ENCODE measurements around the gene CHN1. TPM values are rescaled to one million over a fixed set of nuclear protein-coding genes. Genes with fewer than 3 reads are reported as not detected.

The CHN1 gene
- total RNA-seq, 1 donor from 2014 or later = 45.0 TPM

GRCh38 chr2:174756743-174757142 lies 248.4 kb downstream of the CHN1 start:
- Histone ChIP-seq H3K27me3 (no peaks in the 10 kb centered on the region), H3F3A (ENCODE audit: low read depth) (no peaks in the 10 kb centered on the region), H3K36me3 (no peaks in the 10 kb centered on the region), H3K4me1 (no peaks in the 10 kb centered on the region), H3K79me2 (ENCODE audit: low read depth) (no peaks in the 10 kb centered on the region), H3K9ac (no peak overlapping the region), H3K9me3 (ENCODE audit: low read depth) (no peaks in the 10 kb centered on the region), H3K4me2 (no peak overlapping the region), H4K20me1 (ENCODE audit: low read depth) (no peaks in the 10 kb centered on the region), H3K4me3 (no peak overlapping the region), H3K27ac (no peak overlapping the region), H2AFZ (replicated peaks) (no peak overlapping the region)
- no peaks in the 10 kb centered on the region for H3K9me3 Mint-ChIP-seq
- H3K27me3 Mint-ChIP-seq (ENCODE audit: insufficient read depth, low read depth) = peaks cover 2% of the 10 kb centered on the region
- peaks cover 1% of the 10 kb centered on the region for H3K4me1 Mint-ChIP-seq
- no peak overlapping the region for H3K4me3 Mint-ChIP-seq
- no peaks in the 10 kb centered on the region for H3K36me3 Mint-ChIP-seq
- no peak for DNase-seq (ENCODE audit: low spot score)
- TF ChIP-seq, protein P1, sequence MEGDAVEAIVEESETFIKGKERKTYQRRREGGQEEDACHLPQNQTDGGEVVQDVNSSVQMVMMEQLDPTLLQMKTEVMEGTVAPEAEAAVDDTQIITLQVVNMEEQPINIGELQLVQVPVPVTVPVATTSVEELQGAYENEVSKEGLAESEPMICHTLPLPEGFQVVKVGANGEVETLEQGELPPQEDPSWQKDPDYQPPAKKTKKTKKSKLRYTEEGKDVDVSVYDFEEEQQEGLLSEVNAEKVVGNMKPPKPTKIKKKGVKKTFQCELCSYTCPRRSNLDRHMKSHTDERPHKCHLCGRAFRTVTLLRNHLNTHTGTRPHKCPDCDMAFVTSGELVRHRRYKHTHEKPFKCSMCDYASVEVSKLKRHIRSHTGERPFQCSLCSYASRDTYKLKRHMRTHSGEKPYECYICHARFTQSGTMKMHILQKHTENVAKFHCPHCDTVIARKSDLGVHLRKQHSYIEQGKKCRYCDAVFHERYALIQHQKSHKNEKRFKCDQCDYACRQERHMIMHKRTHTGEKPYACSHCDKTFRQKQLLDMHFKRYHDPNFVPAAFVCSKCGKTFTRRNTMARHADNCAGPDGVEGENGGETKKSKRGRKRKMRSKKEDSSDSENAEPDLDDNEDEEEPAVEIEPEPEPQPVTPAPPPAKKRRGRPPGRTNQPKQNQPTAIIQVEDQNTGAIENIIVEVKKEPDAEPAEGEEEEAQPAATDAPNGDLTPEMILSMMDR (IDR thresholded peaks at IDR 0.05) = no peak
- TF ChIP-seq EZH2 (IDR thresholded peaks at IDR 0.05) = no peak
- TF ChIP-seq EZH2phosphoT487 (IDR thresholded peaks at IDR 0.05) = no peak
- H3K27ac Mint-ChIP-seq = no peak overlapping the region

- Histone ChIP-seq H3K4me2 (no peak overlapping the region), H2AFZ (replicated peaks) (no peak overlapping the region), H3K36me3 (no peaks in the 10 kb centered on the region), H3K79me2 (ENCODE audit: low read depth) (no peaks in the 10 kb centered on the region), H3K4me1 (peaks cover 3% of the 10 kb centered on the region), H3F3A (ENCODE audit: low read depth) (no peaks in the 10 kb centered on the region), H3K4me3 (no peak overlapping the region), H3K9me3 (ENCODE audit: low read depth) (no peaks in the 10 kb centered on the region), H4K20me1 (ENCODE audit: low read depth) (no peaks in the 10 kb centered on the region), H3K27me3 (no peaks in the 10 kb centered on the region), H3K27ac (no peak overlapping the region), H3K9ac (no peak overlapping the region)
- no peaks in the 10 kb centered on the region for H3K9me3 Mint-ChIP-seq
- no peak for DNase-seq (ENCODE audit: low spot score)
- peaks cover 2% of the 10 kb centered on the region for H3K27me3 Mint-ChIP-seq (ENCODE audit: insufficient read depth, low read depth)
- H3K4me3 Mint-ChIP-seq = no peak overlapping the region
- H3K36me3 Mint-ChIP-seq = no peaks in the 10 kb centered on the region
- H3K4me1 Mint-ChIP-seq = peaks cover 9% of the 10 kb centered on the region
- no peak for TF ChIP-seq EZH2 (IDR thresholded peaks at IDR 0.05)
- H3K27ac Mint-ChIP-seq = no peak overlapping the region
Measured at GRCh38 chr2:174753038-174753633, 252.0 kb downstream of the CHN1 start.

- Histone ChIP-seq H3K27ac (no peak overlapping the region), H3K9me3 (ENCODE audit: low read depth) (no peaks in the 10 kb centered on the region), H3K9ac (no peak overlapping the region), H2AFZ (replicated peaks) (no peak overlapping the region), H3K36me3 (no peaks in the 10 kb centered on the region), H3K27me3 (no peaks in the 10 kb centered on the region), H3K4me1 (peaks cover 3% of the 10 kb centered on the region), H3F3A (ENCODE audit: low read depth) (no peaks in the 10 kb centered on the region), H3K79me2 (ENCODE audit: low read depth) (no peaks in the 10 kb centered on the region), H4K20me1 (ENCODE audit: low read depth) (no peaks in the 10 kb centered on the region), H3K4me2 (no peak overlapping the region), H3K4me3 (no peak overlapping the region)
- Mint-ChIP-seq H3K9me3 (no peaks in the 10 kb centered on the region), H3K4me1 (peaks cover 9% of the 10 kb centered on the region), H3K27me3 (ENCODE audit: insufficient read depth, low read depth) (peaks cover 2% of the 10 kb centered on the region), H3K36me3 (no peaks in the 10 kb centered on the region), H3K4me3 (no peak overlapping the region), H3K27ac (no peak overlapping the region)
- TF ChIP-seq EZH2phosphoT487 (IDR thresholded peaks at IDR 0.05) (no peak), EZH2 (IDR thresholded peaks at IDR 0.05) (no peak)
- TF ChIP-seq, protein P1 (IDR thresholded peaks at IDR 0.05) = no peak
- no peak for DNase-seq (ENCODE audit: low spot score)
Measured at GRCh38 chr2:174752403-174753037, 252.7 kb downstream of the CHN1 start.

GRCh38 chr2:174750923-174751441 lies 254.2 kb downstream of the CHN1 start:
- peaks cover 2% of the 10 kb centered on the region for H3K27me3 Mint-ChIP-seq (ENCODE audit: insufficient read depth, low read depth)
- H3K4me3 Mint-ChIP-seq = no peak overlapping the region

More at GRCh38 chr2:174750923-174751441, 254.2 kb downstream of the CHN1 start:
- Histone ChIP-seq H3K27ac (no peak overlapping the region), H3K4me3 (no peak overlapping the region), H3K79me2 (ENCODE audit: low read depth) (no peaks in the 10 kb centered on the region), H3K27me3 (no peaks in the 10 kb centered on the region), H3K9me3 (ENCODE audit: low read depth) (no peaks in the 10 kb centered on the region), H3K4me2 (no peak overlapping the region), H2AFZ (replicated peaks) (no peak overlapping the region), H3K9ac (no peak overlapping the region), H3K4me1 (peaks cover 3% of the 10 kb centered on the region), H3K36me3 (no peaks in the 10 kb centered on the region), H3F3A (ENCODE audit: low read depth) (no peaks in the 10 kb centered on the region), H4K20me1 (ENCODE audit: low read depth) (no peaks in the 10 kb centered on the region)
- Mint-ChIP-seq H3K36me3 (no peaks in the 10 kb centered on the region), H3K27ac (no peak overlapping the region), H3K4me1 (peaks cover 9% of the 10 kb centered on the region), H3K9me3 (no peaks in the 10 kb centered on the region)
- TF ChIP-seq, protein P1 (IDR thresholded peaks at IDR 0.05) = no peak
- no peak for TF ChIP-seq EZH2phosphoT487 (IDR thresholded peaks at IDR 0.05)
- no peak for TF ChIP-seq EZH2 (IDR thresholded peaks at IDR 0.05)
- DNase-seq (ENCODE audit: low spot score) = no peak

Measured in neural progenitor cell (in vitro differentiated cells).